ENCODE measurements around the gene PHKA2. TPM values are rescaled to one million over a fixed set of nuclear protein-coding genes. Genes with fewer than 3 reads are reported as not detected.

PHKA2 gene
- total RNA-seq, 6 donors from 2014 or later, result 19.2 to 74.4 (median 25.9) TPM

GRCh38 chrX:18886005-18886343, 97.9 kb downstream of the PHKA2 start:
- Histone ChIP-seq H3K36me3 (no peaks in the 10 kb centered on the region), H3K4me3 (peak overlapping the region in 3 of 4 donors; percentile 25 to 46 (median 42)), H3K9me3 (no peaks in the 10 kb centered on the region), H3K4me1 (peaks cover 13 to 47% (median 30%) of the 10 kb centered on the region in 4 donors), H3K27ac (peak overlapping the region; percentile 81 to 90 (median 88)), H3K27me3 (no peaks in the 10 kb centered on the region)
- DNase-seq (no peak), ATAC-seq (ENCODE audit: low FRiP score in 2 of 2) (no peak)
- no peak for TF ChIP-seq POLR2A (IDR thresholded peaks at IDR 0.05)
- no peak for TF ChIP-seq POLR2AphosphoS5 (IDR thresholded peaks at IDR 0.05)
- no peak for TF ChIP-seq CTCF (IDR thresholded peaks at IDR 0.05)
- no peak for TF ChIP-seq EP300 (IDR thresholded peaks at IDR 0.05)
- WGBS, 2 donors, result 11 to 55% methylated on average over 10 to 12 of the region's 12 CpGs

- H3K4me3 ChIP-seq, result peak overlapping the region in 3 of 4 donors; percentile 25 to 46 (median 42)
Measured at GRCh38 chrX:18885328-18886004, 98.4 kb downstream of the PHKA2 start.

GRCh38 chrX:18884916-18885315, 99.0 kb downstream of the PHKA2 start:
- Histone ChIP-seq H3K9me3 (no peaks in the 10 kb centered on the region), H3K4me3 (no peak overlapping the region), H3K27me3 (no peaks in the 10 kb centered on the region), H3K27ac (peak overlapping the region in 3 of 4 donors; percentile 66 to 90 (median 82)), H3K36me3 (no peaks in the 10 kb centered on the region), H3K4me1 (peaks cover 13 to 47% (median 30%) of the 10 kb centered on the region in 4 donors)
- no peak for DNase-seq
- ATAC-seq (ENCODE audit: low FRiP score in 2 of 2), result no peak
- whole genome bisulfite sequencing, 2 donors, result 79 to 80% methylated on average over 1 to 4 of the region's 4 CpGs
- TF ChIP-seq POLR2AphosphoS5 (IDR thresholded peaks at IDR 0.05), result no peak

More at GRCh38 chrX:18885328-18886004, 98.4 kb downstream of the PHKA2 start:
- H3K9me3 ChIP-seq, result no peaks in the 10 kb centered on the region
- DNase-seq (no peak), ATAC-seq (ENCODE audit: low FRiP score in 2 of 2) (peak in 1 of 2 donors; percentile 26)
- peaks cover 13 to 47% (median 30%) of the 10 kb centered on the region in 4 donors for H3K4me1 ChIP-seq
- no peaks in the 10 kb centered on the region for H3K27me3 ChIP-seq
- no peaks in the 10 kb centered on the region for H3K36me3 ChIP-seq
- WGBS, 2 donors, result 26 to 66% methylated on average over 5 to 8 of the region's 8 CpGs
- H3K27ac ChIP-seq, result peak overlapping the region; percentile 81 to 90 (median 88)
- TF ChIP-seq CTCF (IDR thresholded peaks at IDR 0.05) (no peak), POLR2A (IDR thresholded peaks at IDR 0.05) (no peak), POLR2AphosphoS5 (IDR thresholded peaks at IDR 0.05) (no peak), EP300 (IDR thresholded peaks at IDR 0.05) (no peak)

- ATAC-seq (ENCODE audit: low FRiP score in 2 of 2) (no peak), DNase-seq (peak in 1 of 2 donors; percentile 62)
- no peaks in the 10 kb centered on the region for H3K9me3 ChIP-seq
- no peaks in the 10 kb centered on the region for H3K27me3 ChIP-seq
- peak overlapping the region; percentile 30 to 90 (median 74) for H3K27ac ChIP-seq
- H3K36me3 ChIP-seq, result no peaks in the 10 kb centered on the region
- 68 to 70% methylated on average over 8 to 16 of the region's 16 CpGs for WGBS, 2 donors
- no peak for TF ChIP-seq POLR2AphosphoS5 (IDR thresholded peaks at IDR 0.05)
- TF ChIP-seq POLR2A (IDR thresholded peaks at IDR 0.05), result no peak
- peaks cover 13 to 46% (median 30%) of the 10 kb centered on the region in 4 donors for H3K4me1 ChIP-seq
- H3K4me3 ChIP-seq, result no peak overlapping the region
Measured at GRCh38 chrX:18883961-18884765, 99.8 kb downstream of the PHKA2 start.

GRCh38 chrX:18883234-18883960, 100.5 kb downstream of the PHKA2 start:
- peak overlapping the region; percentile 17 to 82 (median 48) for H3K27ac ChIP-seq
- WGBS, 2 donors, result 55 to 61% methylated on average over 5 to 9 of the region's 12 CpGs
- H3K9me3 ChIP-seq, result no peaks in the 10 kb centered on the region
- peak in 3 of 4 donors; percentile 3 to 66 (median 43) for TF ChIP-seq EP300 (IDR thresholded peaks at IDR 0.05)
- TF ChIP-seq POLR2AphosphoS5 (IDR thresholded peaks at IDR 0.05), result no peak
- TF ChIP-seq CTCF (IDR thresholded peaks at IDR 0.05), result no peak
- peak in 1 of 4 donors; percentile 6 for TF ChIP-seq POLR2A (IDR thresholded peaks at IDR 0.05)
- H3K27me3 ChIP-seq, result no peaks in the 10 kb centered on the region
- no peak overlapping the region for H3K4me3 ChIP-seq
- ATAC-seq (ENCODE audit: low FRiP score in 2 of 2), result peak in 1 of 2 donors; percentile 80
- DNase-seq, result peak in 1 of 2 donors; percentile 86
- H3K36me3 ChIP-seq, result no peaks in the 10 kb centered on the region
- peaks cover 13 to 38% (median 25%) of the 10 kb centered on the region in 4 donors for H3K4me1 ChIP-seq
